ENCODE data around the gene SERTAD1.

The SERTAD1 gene

GRCh38 chr19:40421993-40422747, 3.6 kb downstream of the SERTAD1 start:
- TF ChIP-seq GATA1 (IDR thresholded peaks at IDR 0.05; ENCODE audit: low read depth, low read length) (no peak), POLR2A (IDR thresholded peaks at IDR 0.05; ENCODE audit: low read length) (no peak)

GRCh38 chr19:40420766-40421765, 4.7 kb downstream of the SERTAD1 start:
- peak; percentile 86 to 91 for DNase-seq
- TF ChIP-seq POLR2A (IDR thresholded peaks at IDR 0.05; ENCODE audit: low read length) (peak; percentile 71), GATA1 (IDR thresholded peaks at IDR 0.05; ENCODE audit: low read depth, low read length) (no peak)

More at GRCh38 chr19:40421993-40422747, 3.6 kb downstream of the SERTAD1 start:
- no peak for DNase-seq

- TF ChIP-seq POLR2A (IDR thresholded peaks at IDR 0.05; ENCODE audit: low read length) (no peak), GATA1 (IDR thresholded peaks at IDR 0.05; ENCODE audit: low read depth, low read length) (no peak)
- no peak for DNase-seq
Measured at GRCh38 chr19:40420451-40420765, 5.4 kb downstream of the SERTAD1 start.

- DNase-seq, result no peak
- no peak for TF ChIP-seq GATA1 (IDR thresholded peaks at IDR 0.05; ENCODE audit: low read depth, low read length)
Measured at GRCh38 chr19:40419780-40420179, 6.0 kb downstream of the SERTAD1 start.

- TF ChIP-seq GATA1 (IDR thresholded peaks at IDR 0.05; ENCODE audit: low read depth, low read length) (no peak), POLR2A (IDR thresholded peaks at IDR 0.05; ENCODE audit: low read length) (no peak)
- no peak for DNase-seq
Measured at GRCh38 chr19:40419066-40419612, 6.7 kb downstream of the SERTAD1 start.

GRCh38 chr19:40418040-40418439, 7.8 kb downstream of the SERTAD1 start:
- DNase-seq, result no peak
- TF ChIP-seq GATA1 (IDR thresholded peaks at IDR 0.05; ENCODE audit: low read depth, low read length) (no peak), POLR2A (IDR thresholded peaks at IDR 0.05; ENCODE audit: low read length) (no peak)

GRCh38 chr19:40417643-40417981, 8.2 kb downstream of the SERTAD1 start:
- TF ChIP-seq POLR2A (IDR thresholded peaks at IDR 0.05; ENCODE audit: low read length) (no peak), GATA1 (IDR thresholded peaks at IDR 0.05; ENCODE audit: low read depth, low read length) (no peak)
- DNase-seq, result no peak

GRCh38 chr19:40416918-40417642, 8.7 kb downstream of the SERTAD1 start:
- TF ChIP-seq GATA1 (IDR thresholded peaks at IDR 0.05; ENCODE audit: low read depth, low read length) (no peak), POLR2A (IDR thresholded peaks at IDR 0.05; ENCODE audit: low read length) (no peak)
- peak in 1 of 2 experiments; percentile 41 for DNase-seq

GRCh38 chr19:40415768-40416167, 10.0 kb downstream of the SERTAD1 start:
- TF ChIP-seq GATA1 (IDR thresholded peaks at IDR 0.05; ENCODE audit: low read depth, low read length) (no peak), POLR2A (IDR thresholded peaks at IDR 0.05; ENCODE audit: low read length) (no peak)
- DNase-seq, result no peak

- DNase-seq, result no peak
- TF ChIP-seq GATA1 (IDR thresholded peaks at IDR 0.05; ENCODE audit: low read depth, low read length) (no peak), POLR2A (IDR thresholded peaks at IDR 0.05; ENCODE audit: low read length) (no peak)
Measured at GRCh38 chr19:40414542-40415535, 11.0 kb downstream of the SERTAD1 start.

- no peak for TF ChIP-seq POLR2A (IDR thresholded peaks at IDR 0.05; ENCODE audit: low read length)
- no peak for TF ChIP-seq GATA1 (IDR thresholded peaks at IDR 0.05; ENCODE audit: low read depth, low read length)
- no peak for DNase-seq
Measured at GRCh38 chr19:40413291-40413845, 12.4 kb downstream of the SERTAD1 start, which contains the start of gene PRX. Gene PRX, minus strand, starts transcription at chr19:40413378. Its CDS starts 5,446 bp downstream, at chr19:40407932.

GRCh38 chr19:40412866-40413265, 12.9 kb downstream of the SERTAD1 start:
- DNase-seq, result no peak
- TF ChIP-seq POLR2A (IDR thresholded peaks at IDR 0.05; ENCODE audit: low read length), result no peak
- TF ChIP-seq GATA1 (IDR thresholded peaks at IDR 0.05; ENCODE audit: low read depth, low read length), result no peak
